ENCODE measurements around the gene SPATA4.

The SPATA4 gene

DNA sequence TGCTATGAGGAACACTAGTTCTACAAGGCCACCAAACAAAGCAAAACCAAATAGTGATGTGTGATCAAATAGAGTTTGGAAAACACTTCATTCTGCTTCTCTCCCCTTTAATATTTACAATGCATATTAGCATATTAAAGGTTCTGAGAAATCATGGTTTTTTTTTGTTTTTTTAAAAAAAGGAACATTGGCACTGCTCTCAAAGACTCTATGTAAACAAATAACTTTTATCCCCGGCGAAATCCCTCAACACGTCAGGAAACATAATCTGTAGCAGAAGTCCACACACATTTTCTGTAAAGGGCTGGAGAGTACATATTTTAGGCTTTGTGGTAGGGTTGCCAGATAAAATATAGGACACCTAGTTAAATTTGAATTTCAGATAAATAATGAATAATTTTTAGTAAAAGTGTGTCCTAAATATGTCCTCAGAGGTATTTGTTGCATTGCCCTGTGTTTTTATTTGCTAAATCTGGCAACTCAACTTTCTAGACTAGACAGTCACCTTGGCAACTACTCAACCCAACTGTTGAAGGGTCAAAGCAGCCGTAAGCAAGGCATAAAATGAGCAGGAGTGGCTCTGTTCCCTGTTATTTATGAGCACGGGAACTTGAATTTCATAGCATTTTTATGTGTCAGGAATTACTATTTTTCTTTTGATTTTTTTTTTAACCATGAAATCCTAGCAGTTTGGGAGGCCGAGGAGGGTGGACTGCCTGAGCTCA lies 8.6 kb downstream of the SPATA4 start:
- Histone ChIP-seq H3K4me3 (ENCODE audit: low read length, poor library complexity, severe bottlenecking) (no peak overlapping the region), H3K4me1 (ENCODE audit: insufficient read depth, low read length, poor library complexity, severe bottlenecking) (no peaks in the 10 kb centered on the region), H3K9ac (ENCODE audit: low read depth, low read length, poor library complexity, severe bottlenecking) (no peak overlapping the region), H4K20me1 (ENCODE audit: insufficient read depth, low read length, poor library complexity, severe bottlenecking) (no peaks in the 10 kb centered on the region), H3K27me3 (ENCODE audit: insufficient read depth, low read length, poor library complexity, severe bottlenecking) (no peaks in the 10 kb centered on the region), H3F3A (ENCODE audit: low read depth) (no peaks in the 10 kb centered on the region), H2AFZ (ENCODE audit: low read length) (no peak overlapping the region), H3K36me3 (ENCODE audit: insufficient read depth, low read length) (no peaks in the 10 kb centered on the region), H3K9me3 (ENCODE audit: insufficient read depth, low read depth, low read length) (no peaks in the 10 kb centered on the region), H3K79me2 (ENCODE audit: insufficient read depth, low read length) (no peaks in the 10 kb centered on the region), H3K4me2 (ENCODE audit: low read depth, low read length, poor library complexity, severe bottlenecking) (no peak overlapping the region), H3K9me2 (replicated peaks; ENCODE audit: low read depth, low read length) (no peaks in the 10 kb centered on the region)
- TF ChIP-seq CTCF (conservative IDR thresholded peaks at IDR 0.05; ENCODE audit: low read length), result no peak
- no peak for TF ChIP-seq EZH2phosphoT487 (IDR thresholded peaks at IDR 0.05; ENCODE audit: borderline replicate concordance)

GRCh38 chr4:176186067-176186466 lies 9.3 kb downstream of the SPATA4 start:
- no peak overlapping the region for H2AFZ ChIP-seq (ENCODE audit: low read length)
- H4K20me1 ChIP-seq (ENCODE audit: insufficient read depth, low read length, poor library complexity, severe bottlenecking), result no peaks in the 10 kb centered on the region
- H3K27me3 ChIP-seq (ENCODE audit: insufficient read depth, low read length, poor library complexity, severe bottlenecking), result no peaks in the 10 kb centered on the region
- no peak overlapping the region for H3K9ac ChIP-seq (ENCODE audit: low read depth, low read length, poor library complexity, severe bottlenecking)
- no peak overlapping the region for H3K4me2 ChIP-seq (ENCODE audit: low read depth, low read length, poor library complexity, severe bottlenecking)
- no peaks in the 10 kb centered on the region for H3K4me1 ChIP-seq (ENCODE audit: insufficient read depth, low read length, poor library complexity, severe bottlenecking)
- H3K79me2 ChIP-seq (ENCODE audit: insufficient read depth, low read length), result no peaks in the 10 kb centered on the region
- no peak overlapping the region for H3K4me3 ChIP-seq (ENCODE audit: low read length, poor library complexity, severe bottlenecking)
- no peaks in the 10 kb centered on the region for H3K9me3 ChIP-seq (ENCODE audit: insufficient read depth, low read depth, low read length)
- H3K36me3 ChIP-seq (ENCODE audit: insufficient read depth, low read length), result no peaks in the 10 kb centered on the region
- no peaks in the 10 kb centered on the region for H3F3A ChIP-seq (ENCODE audit: low read depth)
- no peak for TF ChIP-seq CTCF (conservative IDR thresholded peaks at IDR 0.05; ENCODE audit: low read length)
- no peak for TF ChIP-seq EZH2phosphoT487 (IDR thresholded peaks at IDR 0.05; ENCODE audit: borderline replicate concordance)
- H3K9me2 ChIP-seq (replicated peaks; ENCODE audit: low read depth, low read length), result no peaks in the 10 kb centered on the region

GRCh38 chr4:176185051-176185450 lies 10.3 kb downstream of the SPATA4 start:
- H3K79me2 ChIP-seq (ENCODE audit: insufficient read depth, low read length), result no peaks in the 10 kb centered on the region
- no peak overlapping the region for H2AFZ ChIP-seq (ENCODE audit: low read length)
- no peaks in the 10 kb centered on the region for H4K20me1 ChIP-seq (ENCODE audit: insufficient read depth, low read length, poor library complexity, severe bottlenecking)
- no peaks in the 10 kb centered on the region for H3K9me2 ChIP-seq (replicated peaks; ENCODE audit: low read depth, low read length)
- H3K4me3 ChIP-seq (ENCODE audit: low read length, poor library complexity, severe bottlenecking), result no peak overlapping the region
- no peak overlapping the region for H3K9ac ChIP-seq (ENCODE audit: low read depth, low read length, poor library complexity, severe bottlenecking)
- no peaks in the 10 kb centered on the region for H3K27me3 ChIP-seq (ENCODE audit: insufficient read depth, low read length, poor library complexity, severe bottlenecking)
- no peaks in the 10 kb centered on the region for H3K4me1 ChIP-seq (ENCODE audit: insufficient read depth, low read length, poor library complexity, severe bottlenecking)
- no peaks in the 10 kb centered on the region for H3K36me3 ChIP-seq (ENCODE audit: insufficient read depth, low read length)
- no peak for TF ChIP-seq EZH2phosphoT487 (IDR thresholded peaks at IDR 0.05; ENCODE audit: borderline replicate concordance)
- TF ChIP-seq CTCF (conservative IDR thresholded peaks at IDR 0.05; ENCODE audit: low read length), result no peak
- H3K9me3 ChIP-seq (ENCODE audit: insufficient read depth, low read depth, low read length), result no peaks in the 10 kb centered on the region
- no peaks in the 10 kb centered on the region for H3F3A ChIP-seq (ENCODE audit: low read depth)
- H3K4me2 ChIP-seq (ENCODE audit: low read depth, low read length, poor library complexity, severe bottlenecking), result no peak overlapping the region
